Epithelial cell of alveolus of lung (primary cell): Measurements from ENCODE around the gene PCBP3. TPM values are rescaled to one million over a fixed set of nuclear protein-coding genes. Genes with fewer than 3 reads are reported as not detected.

ENCODE experiments used
- total RNA-seq: library from RNA; depleted of rRNA; stranded (reverse); fragments of >200 nt; gene quantifications from 2 replicates; pipeline ENCODE4 v1.2.1, GENCODE V29; 2015

PCBP3 gene
- 0.65 and 16.0 TPM in 2 replicates for total RNA-seq

DNA sequence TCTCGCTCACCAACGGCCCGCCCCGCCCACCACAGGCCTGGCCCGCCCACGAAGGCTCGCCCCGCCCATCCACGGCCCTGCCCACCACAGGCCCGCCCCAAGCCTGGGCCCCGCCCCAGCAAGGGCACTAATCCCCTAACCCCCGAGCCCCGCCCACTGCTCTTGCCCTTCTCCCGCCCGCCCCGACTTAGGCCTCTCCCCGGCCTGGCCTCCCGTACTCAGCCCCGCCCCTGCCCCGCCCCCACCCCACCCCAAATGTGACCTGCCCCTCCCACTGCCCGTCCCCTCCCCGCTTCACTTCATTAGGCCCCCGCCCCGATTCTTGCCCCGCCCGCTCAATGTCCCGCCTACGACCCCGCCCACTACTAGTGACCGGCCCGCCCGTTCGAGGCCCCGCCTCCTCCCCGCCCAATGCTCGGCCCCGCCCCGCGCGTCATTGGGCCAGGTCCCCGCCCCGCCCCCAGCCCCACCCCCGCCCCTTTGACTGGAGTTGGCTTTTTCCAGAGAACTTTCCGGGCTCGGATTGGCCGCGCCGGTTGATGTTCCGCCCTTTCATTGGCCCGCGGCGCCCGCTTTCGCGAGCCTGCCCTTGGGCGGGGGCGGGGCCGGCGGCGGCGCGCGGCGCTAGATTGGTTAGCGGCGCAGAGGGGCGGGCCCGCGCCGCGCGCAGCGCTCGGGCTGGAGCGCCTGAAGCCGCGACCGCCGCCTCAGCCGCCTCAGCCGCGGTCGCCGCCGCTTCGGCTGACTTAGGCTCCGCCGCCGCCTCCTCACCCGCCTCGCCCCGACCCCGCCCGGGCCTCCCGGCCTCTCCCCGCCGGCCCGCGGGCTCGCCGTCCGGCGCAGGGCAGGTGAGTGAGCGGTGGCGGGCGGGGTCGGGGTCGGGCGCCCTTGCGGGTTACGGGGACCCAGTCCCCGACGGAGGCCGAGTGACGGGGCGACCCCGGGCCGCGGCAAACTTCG is at the start of gene PCBP3:
TSS of gene PCBP3 (plus strand) at position 705 of the 960 bp plus-strand sequence. CDS start 206,361 bp downstream, outside the sequence.

DNA sequence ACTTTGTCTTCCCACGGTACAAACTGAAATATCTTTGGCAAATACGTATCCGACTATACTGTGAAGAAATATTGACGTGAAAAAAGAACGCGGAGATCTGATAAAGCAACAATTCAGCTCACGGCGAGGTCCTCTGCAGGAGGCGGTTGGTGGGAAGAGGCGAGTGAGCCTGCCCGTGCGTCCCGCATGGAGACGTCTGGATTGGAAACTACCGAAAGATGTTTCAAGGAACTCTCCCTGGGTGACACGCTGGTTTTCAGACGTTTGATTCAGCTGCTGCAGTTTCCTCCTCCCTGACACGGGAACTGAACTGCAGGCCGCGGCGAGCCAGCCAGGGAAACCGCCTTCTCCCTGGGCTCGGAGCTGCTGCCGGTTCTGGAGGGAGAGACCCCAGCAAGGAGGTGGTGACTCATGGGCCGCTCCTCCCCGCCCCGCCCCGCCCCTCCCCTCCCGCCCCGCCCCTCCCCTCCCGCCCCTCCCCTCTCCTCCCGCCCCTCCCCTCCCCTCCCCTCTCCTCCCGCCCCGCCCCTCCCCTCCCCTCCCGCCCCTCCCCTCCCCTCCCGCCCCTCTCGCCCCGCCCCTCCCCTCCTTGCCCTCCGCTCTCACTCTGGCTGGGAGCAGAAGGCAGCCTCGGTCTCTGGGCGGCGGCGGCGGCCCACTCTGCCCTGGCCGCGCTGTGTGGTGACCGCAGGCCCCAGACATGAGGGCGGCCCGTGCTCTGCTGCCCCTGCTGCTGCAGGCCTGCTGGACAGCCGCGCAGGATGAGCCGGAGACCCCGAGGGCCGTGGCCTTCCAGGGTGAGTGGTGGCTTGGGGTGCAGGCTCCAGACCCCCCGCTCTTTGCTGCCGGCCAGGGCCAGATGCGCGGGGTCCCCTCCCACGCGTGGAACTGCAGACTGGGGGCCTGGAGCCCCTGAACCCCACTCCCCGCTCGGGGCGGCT is 337.9 kb downstream of the PCBP3 start, which contains the start of gene COL6A1:
TSS of gene COL6A1 (plus strand) at position 620 of the 941 bp plus-strand sequence. CDS start at position 701, 81 bp downstream.

Other genes with a start within 250 kb of the PCBP3 start
- 181 and 410 TPM in 2 replicates for gene COL18A1, start 238.6 kb upstream of the PCBP3 start, total RNA-seq
- gene SLC19A1, start 101.3 kb upstream of the PCBP3 start, total RNA-seq: 13.4 and 13.6 TPM in 2 replicates